ENCODE data around the gene ADGRG4. TPM values are rescaled to one million over a fixed set of nuclear protein-coding genes. Genes with fewer than 3 reads are reported as not detected.
"Not testable (repeated sequence)": the region's sequence is repeated elsewhere in the genome, so short reads cannot be mapped to it uniquely, and the experiment has no call there.

The ADGRG4 gene
- total RNA-seq, 1 experiment from 2014 or later: not detected

GRCh38 chrX:136273986-136274385, 26.8 kb upstream of the ADGRG4 start:
- ChIA-PET CTCF (no interaction called here), POLR2A (no interaction called here)
- intact Hi-C loops (cut with micrococcal nuclease; ENCODE audit: unreplicated experiment): loop anchor here (10.0 kb wide), 1 partner anchor 211 kb away; the partner anchor contains the start of gene BRS3
- TF ChIP-seq SIN3A (IDR thresholded peaks at IDR 0.05; ENCODE audit: borderline replicate concordance, insufficient read depth, low read depth, low read length) (no peak), TCF7L2 (IDR thresholded peaks at IDR 0.05; ENCODE audit: low read depth, low read length) (no peak), CTCF (IDR thresholded peaks at IDR 0.05) (no peak), POLR2AphosphoS5 (IDR thresholded peaks at IDR 0.05; ENCODE audit: low read depth, low read length) (no peak)
- TF ChIP-seq, protein P1, sequence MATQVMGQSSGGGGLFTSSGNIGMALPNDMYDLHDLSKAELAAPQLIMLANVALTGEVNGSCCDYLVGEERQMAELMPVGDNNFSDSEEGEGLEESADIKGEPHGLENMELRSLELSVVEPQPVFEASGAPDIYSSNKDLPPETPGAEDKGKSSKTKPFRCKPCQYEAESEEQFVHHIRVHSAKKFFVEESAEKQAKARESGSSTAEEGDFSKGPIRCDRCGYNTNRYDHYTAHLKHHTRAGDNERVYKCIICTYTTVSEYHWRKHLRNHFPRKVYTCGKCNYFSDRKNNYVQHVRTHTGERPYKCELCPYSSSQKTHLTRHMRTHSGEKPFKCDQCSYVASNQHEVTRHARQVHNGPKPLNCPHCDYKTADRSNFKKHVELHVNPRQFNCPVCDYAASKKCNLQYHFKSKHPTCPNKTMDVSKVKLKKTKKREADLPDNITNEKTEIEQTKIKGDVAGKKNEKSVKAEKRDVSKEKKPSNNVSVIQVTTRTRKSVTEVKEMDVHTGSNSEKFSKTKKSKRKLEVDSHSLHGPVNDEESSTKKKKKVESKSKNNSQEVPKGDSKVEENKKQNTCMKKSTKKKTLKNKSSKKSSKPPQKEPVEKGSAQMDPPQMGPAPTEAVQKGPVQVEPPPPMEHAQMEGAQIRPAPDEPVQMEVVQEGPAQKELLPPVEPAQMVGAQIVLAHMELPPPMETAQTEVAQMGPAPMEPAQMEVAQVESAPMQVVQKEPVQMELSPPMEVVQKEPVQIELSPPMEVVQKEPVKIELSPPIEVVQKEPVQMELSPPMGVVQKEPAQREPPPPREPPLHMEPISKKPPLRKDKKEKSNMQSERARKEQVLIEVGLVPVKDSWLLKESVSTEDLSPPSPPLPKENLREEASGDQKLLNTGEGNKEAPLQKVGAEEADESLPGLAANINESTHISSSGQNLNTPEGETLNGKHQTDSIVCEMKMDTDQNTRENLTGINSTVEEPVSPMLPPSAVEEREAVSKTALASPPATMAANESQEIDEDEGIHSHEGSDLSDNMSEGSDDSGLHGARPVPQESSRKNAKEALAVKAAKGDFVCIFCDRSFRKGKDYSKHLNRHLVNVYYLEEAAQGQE (IDR thresholded peaks at IDR 0.05; ENCODE audit: insufficient read depth in 1 of 2, low read depth in 2 of 2, low read length in 1 of 2): no peak
- Histone ChIP-seq H3K4me3 (ENCODE audit: low read depth in 2 of 2, low read length in 2 of 2) (no peak overlapping the region), H3K9me3 (ENCODE audit: control insufficient read depth, insufficient read depth, low read depth, low read length) (no peaks in the 10 kb centered on the region), H3K4me1 (ENCODE audit: control insufficient read depth, insufficient read depth, low read length) (no peaks in the 10 kb centered on the region), H3K27ac (ENCODE audit: low read length) (no peak overlapping the region), H3K27me3 (ENCODE audit: control insufficient read depth, insufficient read depth, low read length) (peaks cover 5% of the 10 kb centered on the region; the same call in 1 of the 2 replicates), H3K36me3 (ENCODE audit: control insufficient read depth, insufficient read depth, low read length) (no peaks in the 10 kb centered on the region)
- in situ Hi-C loops (cut with HindIII; ENCODE audit: low pct_unique_long_range_greater_than_20kb, low sequenced_read_pairs): no loop called here
- no peak for ATAC-seq
- DNase-seq (ENCODE audit: low read depth, low spot score): no peak
- no TSS peak for BruUV-seq (replicated peaks)

DNA sequence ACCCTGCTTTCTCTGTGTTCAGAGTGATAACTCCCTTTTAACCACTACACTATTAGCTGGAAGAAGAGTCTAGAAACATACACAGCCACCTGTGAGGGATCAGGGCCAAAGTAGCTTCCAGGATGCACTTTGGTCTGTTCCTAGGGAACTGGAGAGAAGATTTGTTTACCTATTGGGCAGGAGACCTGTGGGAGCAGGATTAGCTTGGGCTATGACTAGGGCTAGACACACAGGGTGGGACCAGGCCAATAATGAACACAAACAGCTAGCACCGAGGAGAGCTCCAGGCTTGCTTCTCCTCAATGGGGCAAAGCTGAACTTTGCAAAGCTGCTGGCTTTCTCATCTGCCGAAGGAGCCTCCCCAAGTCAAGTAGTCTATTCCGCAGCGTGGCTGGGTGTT, 25.2 kb upstream of the ADGRG4 start:
- ATAC-seq (no peak), DNase-seq (ENCODE audit: low read depth, low spot score) (no peak)
- intact Hi-C loops (cut with micrococcal nuclease; ENCODE audit: unreplicated experiment): loop anchor here (10.0 kb wide), 1 partner anchor 209 kb away; the partner anchor contains the start of gene BRS3

GRCh38 chrX:136286375-136286774, 14.4 kb upstream of the ADGRG4 start:
- intact Hi-C loops (cut with micrococcal nuclease; ENCODE audit: unreplicated experiment); DNase-seq (ENCODE audit: low read depth, low spot score); H3K27ac ChIP-seq (ENCODE audit: low read length); H3K9me3 ChIP-seq (ENCODE audit: control insufficient read depth, insufficient read depth, low read depth, low read length); ATAC-seq; H3K4me3 ChIP-seq (ENCODE audit: low read depth in 2 of 2, low read length in 2 of 2); CTCF ChIA-PET; H3K27me3 ChIP-seq (ENCODE audit: control insufficient read depth, insufficient read depth, low read length); H3K36me3 ChIP-seq (ENCODE audit: control insufficient read depth, insufficient read depth, low read length); in situ Hi-C loops (cut with HindIII; ENCODE audit: low pct_unique_long_range_greater_than_20kb, low sequenced_read_pairs); POLR2A ChIA-PET; BruUV-seq (replicated peaks); H3K4me1 ChIP-seq (ENCODE audit: control insufficient read depth, insufficient read depth, low read length): not testable (repeated sequence)

More for the DNA sequence above, 25.2 kb upstream of the ADGRG4 start:
- CTCF ChIA-PET: no interaction called here
- Histone ChIP-seq H3K36me3 (ENCODE audit: control insufficient read depth, insufficient read depth, low read length) (no peaks in the 10 kb centered on the region), H3K4me1 (ENCODE audit: control insufficient read depth, insufficient read depth, low read length) (no peaks in the 10 kb centered on the region), H3K9me3 (ENCODE audit: control insufficient read depth, insufficient read depth, low read depth, low read length) (no peaks in the 10 kb centered on the region), H3K4me3 (ENCODE audit: low read depth in 2 of 2, low read length in 2 of 2) (no peak overlapping the region), H3K27ac (ENCODE audit: low read length) (no peak overlapping the region), H3K27me3 (ENCODE audit: control insufficient read depth, insufficient read depth, low read length) (peaks cover 5% of the 10 kb centered on the region; the same call in 1 of the 2 replicates)
- no peak for TF ChIP-seq TCF7L2 (IDR thresholded peaks at IDR 0.05; ENCODE audit: low read depth, low read length)
- TF ChIP-seq, protein P1 (IDR thresholded peaks at IDR 0.05; ENCODE audit: insufficient read depth in 1 of 2, low read depth in 2 of 2, low read length in 1 of 2): 0 out of 4 replicates have a peak, but pooled peaks of 1 of the 2 experiments have one; percentile 33
- POLR2A ChIA-PET: no interaction called here
- no TSS peak for BruUV-seq (replicated peaks)
- in situ Hi-C loops (cut with HindIII; ENCODE audit: low pct_unique_long_range_greater_than_20kb, low sequenced_read_pairs): no loop called here
